Activated CD4-positive, alpha-beta T cell treated with anti-CD3 and anti-CD28 coated beads, Interleukin-2, amount 10 ng/mL, durations not matched to agents 24 days and 14 days (primary cell): ENCODE results near the gene SMARCA4. TPM values are rescaled to one million over a fixed set of nuclear protein-coding genes. Genes with fewer than 3 reads are reported as not detected.
A peak's percentile ranks its signal among the peaks of the same experiment; 100 is the strongest.

Source experiments
- DNase-seq: peaks from one replicate; pipeline ENCODE4 v3.0.0; 2022
- H3K27ac Mint-ChIP-seq: one replicate; pipeline ENCODE4 v1.8.0; 2022; ENCODE audit warnings: mild to moderate bottlenecking, mixed read lengths
- H3K27me3 Mint-ChIP-seq: one replicate; pipeline ENCODE4 v1.8.0; 2022; ENCODE audit warnings: mixed read lengths
- H3K36me3 Mint-ChIP-seq: one replicate; pipeline ENCODE4 v1.8.0; 2022; ENCODE audit warnings: low read depth, mild to moderate bottlenecking, mixed read lengths
- H3K4me1 Mint-ChIP-seq: one replicate; pipeline ENCODE4 v1.8.0; 2021; ENCODE audit warnings: mixed read lengths
- H3K4me3 Mint-ChIP-seq: one replicate; pipeline ENCODE4 v1.8.0; 2022; ENCODE audit warnings: mild to moderate bottlenecking, moderate library complexity, mixed read lengths
- H3K9me3 Mint-ChIP-seq: one replicate; pipeline ENCODE4 v1.8.0; 2021; ENCODE audit warnings: mixed read lengths
- intact Hi-C: fragments of 100-400 bp; cut with micrococcal nuclease; formaldehyde crosslinking; loops from one replicate; pipeline ENCODE4 v1.15.1; 2023
- total RNA-seq: library from RNA; stranded (reverse); gene quantifications from 2 replicates; pipeline ENCODE4 v1.2.3, GENCODE V29; 2022

Gene SMARCA4
- total RNA-seq, 1 donor from 2014 or later: 165 TPM

GRCh38 chr19:10976131-10976892 lies 15.5 kb downstream of the SMARCA4 start:
- intact Hi-C loops: no loop called here
- no peak overlapping the region for H3K27ac Mint-ChIP-seq
- no peak overlapping the region for H3K4me3 Mint-ChIP-seq
- no peaks in the 10 kb centered on the region for H3K27me3 Mint-ChIP-seq
- H3K9me3 Mint-ChIP-seq: no peaks in the 10 kb centered on the region
- no peak for DNase-seq
- peaks cover 3% of the 10 kb centered on the region for H3K36me3 Mint-ChIP-seq
- peaks cover 19% of the 10 kb centered on the region for H3K4me1 Mint-ChIP-seq

- H3K9me3 Mint-ChIP-seq: no peaks in the 10 kb centered on the region
- intact Hi-C loops: no loop called here
- H3K4me3 Mint-ChIP-seq: no peak overlapping the region
- no peak overlapping the region for H3K27ac Mint-ChIP-seq
- peaks cover 3% of the 10 kb centered on the region for H3K36me3 Mint-ChIP-seq
- no peak for DNase-seq
- H3K4me1 Mint-ChIP-seq: peaks cover 19% of the 10 kb centered on the region
- no peaks in the 10 kb centered on the region for H3K27me3 Mint-ChIP-seq
Measured at GRCh38 chr19:10977742-10978092, 16.9 kb downstream of the SMARCA4 start.

DNA sequence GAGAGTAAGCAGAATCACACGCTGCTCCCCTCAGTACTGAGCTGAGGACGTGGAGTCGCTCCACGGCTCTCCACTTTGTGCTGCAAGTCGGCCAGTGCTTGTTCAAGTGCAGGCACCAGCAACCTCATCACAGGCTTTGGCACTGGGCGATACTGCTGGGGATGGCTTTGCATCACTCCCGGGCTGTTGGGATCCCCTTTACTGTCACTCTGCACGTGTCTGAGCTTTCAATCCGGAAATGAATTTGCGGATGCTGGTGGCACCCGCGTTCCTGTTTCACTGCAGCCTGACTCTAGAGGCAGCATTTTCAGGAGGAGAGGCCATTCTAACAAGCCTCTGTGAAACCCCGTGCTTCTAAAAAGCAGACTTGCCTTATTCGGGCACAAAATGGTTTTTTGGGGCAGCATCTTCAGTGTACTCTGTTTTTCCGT lies 19.1 kb downstream of the SMARCA4 start:
- Mint-ChIP-seq H3K27me3 (no peaks in the 10 kb centered on the region), H3K4me1 (peaks cover 15% of the 10 kb centered on the region), H3K9me3 (no peaks in the 10 kb centered on the region), H3K27ac (no peak overlapping the region), H3K36me3 (peaks cover 6% of the 10 kb centered on the region), H3K4me3 (peak overlapping the region; percentile 30)
- peak; percentile 64 for DNase-seq
- intact Hi-C loops: no loop called here

- H3K27ac Mint-ChIP-seq: no peak overlapping the region
- no peak for DNase-seq
- intact Hi-C loops: no loop called here
- H3K9me3 Mint-ChIP-seq: no peaks in the 10 kb centered on the region
- no peaks in the 10 kb centered on the region for H3K27me3 Mint-ChIP-seq
- H3K36me3 Mint-ChIP-seq: peaks cover 5% of the 10 kb centered on the region
- peaks cover 10% of the 10 kb centered on the region for H3K4me1 Mint-ChIP-seq
- no peak overlapping the region for H3K4me3 Mint-ChIP-seq
Measured at GRCh38 chr19:10981252-10981895, 20.5 kb downstream of the SMARCA4 start.

DNA sequence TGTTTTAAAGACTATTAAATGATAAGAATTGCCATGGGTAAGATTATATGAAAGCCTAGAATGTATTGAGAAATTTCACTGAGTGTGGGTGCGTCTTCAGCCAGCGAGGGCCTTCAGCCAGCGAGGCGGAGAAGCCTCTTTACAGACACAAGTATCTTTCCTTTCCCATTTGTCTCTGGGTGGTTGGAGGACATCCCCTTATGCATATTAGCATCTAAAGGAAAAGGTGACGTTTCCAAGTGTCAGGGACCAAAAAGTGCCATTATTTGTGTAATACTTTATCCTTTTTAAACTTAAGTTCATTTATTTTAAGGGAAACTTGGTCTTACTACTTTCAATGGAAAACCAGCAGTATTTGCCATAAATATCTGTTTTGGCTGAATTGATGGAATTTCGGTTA lies 22.2 kb downstream of the SMARCA4 start:
- intact Hi-C loops: no loop called here
- no peaks in the 10 kb centered on the region for H3K9me3 Mint-ChIP-seq
- no peak overlapping the region for H3K27ac Mint-ChIP-seq
- H3K4me1 Mint-ChIP-seq: peaks cover 5% of the 10 kb centered on the region
- no peaks in the 10 kb centered on the region for H3K27me3 Mint-ChIP-seq
- no peak overlapping the region for H3K4me3 Mint-ChIP-seq
- DNase-seq: no peak
- H3K36me3 Mint-ChIP-seq: peaks cover 10% of the 10 kb centered on the region

DNA sequence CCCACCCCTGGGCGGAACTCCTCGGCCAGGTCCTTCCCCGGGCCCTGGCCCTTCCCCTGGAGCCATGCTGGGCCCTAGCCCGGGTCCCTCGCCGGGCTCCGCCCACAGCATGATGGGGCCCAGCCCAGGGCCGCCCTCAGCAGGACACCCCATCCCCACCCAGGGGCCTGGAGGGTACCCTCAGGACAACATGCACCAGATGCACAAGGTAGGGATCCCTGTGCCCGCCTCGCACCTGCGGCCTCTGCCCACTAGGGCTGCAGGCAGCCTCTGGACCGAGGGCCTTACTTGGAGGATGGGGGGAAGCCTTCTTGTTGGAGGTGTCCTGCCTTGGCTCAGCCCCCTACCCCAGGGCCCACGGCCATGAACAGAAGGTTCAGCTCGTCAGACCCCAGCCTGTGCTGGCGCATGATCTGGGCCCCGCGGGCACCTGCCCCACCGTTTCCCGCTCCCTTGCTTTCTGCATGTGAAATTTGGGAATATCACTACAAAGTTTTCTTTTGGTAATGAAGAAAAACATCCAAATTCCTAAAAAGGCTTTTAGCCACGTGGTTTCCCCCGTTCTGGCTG lies 23.4 kb downstream of the SMARCA4 start:
- H3K4me3 Mint-ChIP-seq: no peak overlapping the region
- DNase-seq: no peak
- peaks cover 2% of the 10 kb centered on the region for H3K4me1 Mint-ChIP-seq
- H3K36me3 Mint-ChIP-seq: peaks cover 15% of the 10 kb centered on the region
- H3K27ac Mint-ChIP-seq: no peak overlapping the region
- no peaks in the 10 kb centered on the region for H3K9me3 Mint-ChIP-seq
- no peaks in the 10 kb centered on the region for H3K27me3 Mint-ChIP-seq
- intact Hi-C loops: no loop called here

- intact Hi-C loops: no loop called here
- no peak overlapping the region for H3K27ac Mint-ChIP-seq
Measured at GRCh38 chr19:10985502-10985901, 24.7 kb downstream of the SMARCA4 start.

GRCh38 chr19:10986301-10987127 lies 25.7 kb downstream of the SMARCA4 start:
- intact Hi-C loops: no loop called here
- peaks cover 2% of the 10 kb centered on the region for H3K4me1 Mint-ChIP-seq
- no peak for DNase-seq
- H3K4me3 Mint-ChIP-seq: no peak overlapping the region
- H3K27me3 Mint-ChIP-seq: no peaks in the 10 kb centered on the region
- H3K27ac Mint-ChIP-seq: no peak overlapping the region
- no peaks in the 10 kb centered on the region for H3K9me3 Mint-ChIP-seq
- H3K36me3 Mint-ChIP-seq: peaks cover 20% of the 10 kb centered on the region

More at GRCh38 chr19:10985502-10985901, 24.7 kb downstream of the SMARCA4 start:
- Mint-ChIP-seq H3K4me3 (no peak overlapping the region), H3K36me3 (peaks cover 18% of the 10 kb centered on the region), H3K27me3 (no peaks in the 10 kb centered on the region), H3K9me3 (no peaks in the 10 kb centered on the region), H3K4me1 (peaks cover 2% of the 10 kb centered on the region)
- DNase-seq: no peak

DNA sequence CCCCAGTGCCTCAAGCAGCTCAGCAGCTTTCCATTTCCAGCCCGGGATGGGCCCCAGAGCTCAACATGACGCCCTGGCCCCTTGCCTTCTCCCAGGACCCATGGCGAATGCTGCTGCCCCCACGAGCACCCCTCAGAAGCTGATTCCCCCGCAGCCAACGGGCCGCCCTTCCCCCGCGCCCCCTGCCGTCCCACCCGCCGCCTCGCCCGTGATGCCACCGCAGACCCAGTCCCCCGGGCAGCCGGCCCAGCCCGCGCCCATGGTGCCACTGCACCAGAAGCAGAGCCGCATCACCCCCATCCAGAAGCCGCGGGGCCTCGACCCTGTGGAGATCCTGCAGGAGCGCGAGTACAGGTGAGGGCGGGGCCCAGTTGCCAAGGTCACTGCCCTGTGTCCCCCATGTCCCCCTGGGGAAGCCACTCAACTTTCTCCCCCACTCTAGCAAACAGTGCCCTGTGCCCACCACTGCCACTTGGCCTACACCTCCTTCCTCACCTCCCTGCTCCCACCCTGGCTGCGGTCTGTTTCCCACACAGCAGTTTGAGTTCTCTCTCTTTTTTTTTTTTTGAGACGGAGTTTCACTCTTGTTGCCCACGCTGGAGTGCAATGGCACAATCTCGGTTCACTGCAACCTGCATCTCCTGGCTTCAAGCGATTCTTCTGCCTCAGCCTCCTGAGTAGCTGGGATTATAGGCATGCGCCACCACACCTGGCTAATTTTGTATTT lies 26.9 kb downstream of the SMARCA4 start:
- H3K36me3 Mint-ChIP-seq: peaks cover 23% of the 10 kb centered on the region
- no peaks in the 10 kb centered on the region for H3K9me3 Mint-ChIP-seq
- H3K27ac Mint-ChIP-seq: no peak overlapping the region
- H3K4me1 Mint-ChIP-seq: peaks cover 2% of the 10 kb centered on the region
- intact Hi-C loops: no loop called here
- H3K27me3 Mint-ChIP-seq: no peaks in the 10 kb centered on the region
- H3K4me3 Mint-ChIP-seq: no peak overlapping the region
- DNase-seq: no peak

DNA sequence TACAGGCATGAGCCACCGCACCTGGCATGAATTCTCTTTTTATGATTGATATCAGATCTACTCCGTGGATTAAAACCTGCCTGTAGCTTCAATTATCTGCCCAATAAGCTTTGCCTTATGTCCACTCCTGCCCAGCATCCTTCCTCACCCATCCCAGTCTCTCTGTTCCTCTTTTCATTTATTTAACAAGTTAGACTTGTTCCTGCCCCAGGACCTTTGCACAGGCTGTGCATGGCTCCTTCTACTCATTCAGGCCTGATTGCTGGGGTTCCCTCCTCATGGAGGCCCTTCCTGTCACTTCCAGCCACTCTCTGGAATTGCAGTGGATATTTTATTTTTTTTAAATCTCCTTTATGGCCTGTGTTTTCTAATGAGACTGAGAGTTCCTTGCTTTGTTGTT lies 27.6 kb downstream of the SMARCA4 start:
- intact Hi-C loops: no loop called here
- Mint-ChIP-seq H3K36me3 (peaks cover 26% of the 10 kb centered on the region), H3K27ac (no peak overlapping the region), H3K9me3 (no peaks in the 10 kb centered on the region), H3K4me1 (no peaks in the 10 kb centered on the region), H3K4me3 (no peak overlapping the region), H3K27me3 (no peaks in the 10 kb centered on the region)
- DNase-seq: no peak

GRCh38 chr19:10988921-10989320 lies 28.1 kb downstream of the SMARCA4 start:
- Mint-ChIP-seq H3K27ac (no peak overlapping the region), H3K4me3 (no peak overlapping the region), H3K27me3 (no peaks in the 10 kb centered on the region), H3K9me3 (no peaks in the 10 kb centered on the region), H3K4me1 (no peaks in the 10 kb centered on the region), H3K36me3 (peaks cover 27% of the 10 kb centered on the region)
- no peak for DNase-seq
- intact Hi-C loops: no loop called here

DNA sequence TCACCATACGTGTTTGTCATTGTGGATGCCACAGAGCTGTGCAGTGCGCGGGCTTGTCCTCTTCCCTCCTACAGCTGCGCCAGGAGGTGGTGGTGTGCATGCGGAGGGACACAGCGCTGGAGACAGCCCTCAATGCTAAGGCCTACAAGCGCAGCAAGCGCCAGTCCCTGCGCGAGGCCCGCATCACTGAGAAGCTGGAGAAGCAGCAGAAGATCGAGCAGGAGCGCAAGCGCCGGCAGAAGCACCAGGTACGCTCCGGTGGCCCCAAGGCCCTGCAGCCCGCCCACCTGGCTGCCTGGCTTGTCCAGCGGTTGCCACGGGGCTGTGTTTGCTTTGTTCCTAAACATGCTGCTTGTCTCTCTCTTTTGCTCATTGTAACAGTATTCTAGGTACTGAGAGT lies 30.2 kb downstream of the SMARCA4 start:
- intact Hi-C loops: no loop called here
- no peaks in the 10 kb centered on the region for H3K9me3 Mint-ChIP-seq
- no peaks in the 10 kb centered on the region for H3K4me1 Mint-ChIP-seq
- no peak overlapping the region for H3K4me3 Mint-ChIP-seq
- peaks cover 38% of the 10 kb centered on the region for H3K36me3 Mint-ChIP-seq
- peak overlapping the region; percentile 14 for H3K27ac Mint-ChIP-seq
- no peaks in the 10 kb centered on the region for H3K27me3 Mint-ChIP-seq
- no peak for DNase-seq

- no peaks in the 10 kb centered on the region for H3K27me3 Mint-ChIP-seq
- no peak overlapping the region for H3K4me3 Mint-ChIP-seq
- no peaks in the 10 kb centered on the region for H3K9me3 Mint-ChIP-seq
- H3K4me1 Mint-ChIP-seq: no peaks in the 10 kb centered on the region
- no peak for DNase-seq
- intact Hi-C loops: no loop called here
- H3K27ac Mint-ChIP-seq: peak overlapping the region; percentile 14
- peaks cover 42% of the 10 kb centered on the region for H3K36me3 Mint-ChIP-seq
Measured at GRCh38 chr19:10991521-10992081, 30.8 kb downstream of the SMARCA4 start.
